Measurements from ENCODE around the gene MLYCD.
"Not testable (repeated sequence)": the region's sequence is repeated elsewhere in the genome, so short reads cannot be mapped to it uniquely, and the experiment has no call there.

Gene MLYCD

DNA sequence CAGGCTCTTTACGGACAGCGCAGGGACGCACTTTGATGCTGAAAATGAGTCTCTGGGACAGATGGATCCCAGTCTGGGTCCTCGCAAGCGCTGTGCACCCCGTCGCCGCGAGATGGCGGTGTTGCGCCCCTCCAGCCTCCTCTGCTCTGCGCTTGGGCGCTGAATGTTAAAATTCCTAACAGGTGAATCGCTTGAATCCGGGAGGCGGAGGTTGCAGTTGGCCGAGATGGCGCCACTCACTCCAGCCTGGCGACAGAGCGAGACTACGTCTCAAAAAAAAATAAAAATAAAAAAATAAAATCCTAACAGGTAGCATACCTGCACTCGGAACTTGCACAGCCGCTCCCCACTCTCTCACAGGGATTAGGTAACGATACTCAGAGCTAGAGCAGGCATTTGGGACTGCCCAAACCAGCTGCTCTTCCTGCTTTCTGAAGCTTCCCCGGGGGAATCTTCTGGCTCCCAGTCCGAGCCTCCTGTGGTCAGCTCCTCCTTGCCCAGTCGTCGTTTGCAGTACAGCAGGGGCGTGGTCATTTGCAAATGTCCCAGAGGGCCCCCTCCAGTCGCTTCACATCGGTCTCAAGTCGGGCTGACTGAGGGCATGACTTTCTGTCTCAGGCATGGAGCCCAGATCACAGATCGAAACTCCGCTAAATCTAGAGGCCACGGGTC is 27.9 kb downstream of the MLYCD start:
- peak; percentile 16 for DNase-seq

DNA sequence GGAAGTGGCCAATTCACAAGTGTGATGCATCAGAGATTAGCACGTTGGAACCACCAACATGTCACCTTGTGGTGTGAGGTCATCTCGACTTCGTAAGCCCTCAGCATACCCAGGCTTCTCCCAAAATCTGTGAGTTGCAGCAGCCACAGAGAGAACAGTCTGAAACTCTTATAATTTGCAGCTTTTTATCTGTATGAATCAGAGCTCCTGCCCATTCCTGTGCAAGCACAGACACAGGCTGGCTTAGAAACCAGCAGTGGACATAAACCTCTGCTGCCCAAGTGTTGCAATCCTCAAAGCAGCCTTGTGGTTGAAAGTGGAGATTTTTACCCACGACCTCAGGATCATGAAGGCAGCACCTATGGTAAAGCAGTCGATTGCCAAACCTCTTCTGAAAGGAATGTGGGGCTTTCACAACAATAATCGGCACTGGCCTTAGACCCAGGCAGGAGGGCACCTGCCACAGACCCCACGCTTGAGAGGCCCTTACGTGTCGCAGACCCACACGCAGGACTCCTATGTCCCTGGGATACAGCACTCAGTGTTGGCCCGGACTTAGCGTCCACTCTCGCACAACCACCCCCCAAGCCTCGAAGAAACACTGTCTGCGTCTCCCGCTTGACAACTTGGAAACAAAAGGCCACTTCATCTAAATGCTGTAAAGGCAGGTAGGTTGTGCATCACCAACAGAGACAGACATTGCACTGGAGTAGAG is 29.6 kb downstream of the MLYCD start:
- DNase-seq, result no peak

DNA sequence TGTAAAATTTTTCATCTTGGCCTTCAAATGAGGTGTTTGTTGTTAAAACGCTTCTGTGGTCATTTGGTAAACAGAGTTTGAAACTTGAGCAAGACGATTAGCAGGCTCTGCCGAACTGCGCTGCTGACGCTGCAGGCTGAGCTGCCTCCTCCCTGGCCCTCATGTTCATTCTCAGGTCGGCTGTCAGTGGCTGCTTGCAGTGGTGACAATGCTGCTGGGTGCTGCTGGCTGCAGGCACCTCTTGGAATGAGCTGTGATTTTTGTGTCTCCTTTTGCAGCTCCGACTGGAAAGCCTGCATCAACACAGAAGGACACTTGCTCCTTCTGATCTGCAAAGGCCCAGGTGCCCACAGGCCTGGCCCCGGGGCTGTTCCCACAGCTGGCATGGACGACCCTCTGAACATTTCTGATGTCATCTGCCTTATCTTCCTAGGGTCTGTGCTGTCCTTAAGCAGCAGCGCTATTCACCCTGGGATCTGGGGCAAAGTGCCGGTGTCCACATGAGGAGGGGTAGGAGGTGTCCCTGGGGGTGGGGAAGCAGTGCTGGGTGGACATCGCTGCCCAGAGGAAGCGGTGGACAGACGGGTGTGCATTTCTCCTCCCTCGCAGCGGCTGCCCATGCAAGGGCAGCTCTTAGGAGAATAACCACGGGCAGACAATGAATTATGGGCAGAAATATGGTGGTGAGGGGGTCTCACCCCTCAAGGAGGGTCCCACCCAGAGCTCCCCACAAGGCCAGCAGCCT is 31.1 kb downstream of the MLYCD start:
- DNase-seq, result no peak

DNA sequence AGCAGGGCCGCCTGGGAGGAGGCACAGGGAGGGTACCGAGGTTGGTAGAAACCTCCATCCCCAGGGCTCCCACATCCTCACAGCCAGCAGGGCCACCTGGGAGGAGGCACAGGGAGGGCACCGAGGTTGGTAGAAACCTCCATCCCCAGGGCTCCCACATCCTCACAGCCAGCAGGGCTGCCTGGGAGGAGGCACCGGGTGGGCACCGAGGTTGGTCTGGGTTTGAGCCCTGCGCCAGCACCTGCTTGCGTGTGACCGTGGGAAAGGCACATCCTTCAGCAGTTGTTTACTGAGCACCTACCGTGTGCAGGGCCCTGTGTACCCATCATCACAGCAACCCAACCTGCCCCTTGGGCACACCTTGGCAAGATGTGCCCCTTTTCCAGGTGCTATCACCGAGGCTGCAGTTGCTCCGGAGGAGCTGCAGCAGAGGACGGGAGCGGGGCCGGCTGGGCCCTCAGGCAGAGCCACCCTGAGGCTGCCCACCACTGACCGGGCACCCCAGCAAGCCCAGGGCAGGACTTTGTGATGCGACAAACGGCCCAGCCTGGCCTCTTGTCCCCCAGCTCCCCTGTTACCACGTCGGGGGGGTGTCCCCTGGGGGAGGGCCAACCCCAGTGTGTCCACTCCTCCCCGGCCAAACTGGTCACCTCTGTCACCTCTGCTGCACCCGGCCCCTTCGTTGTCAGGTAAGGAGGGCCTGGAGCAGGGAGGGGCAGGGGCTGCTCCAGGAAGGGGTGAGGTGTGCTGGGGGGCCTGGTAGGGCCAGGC is 32.0 kb downstream of the MLYCD start:
- no peak for DNase-seq

DNA sequence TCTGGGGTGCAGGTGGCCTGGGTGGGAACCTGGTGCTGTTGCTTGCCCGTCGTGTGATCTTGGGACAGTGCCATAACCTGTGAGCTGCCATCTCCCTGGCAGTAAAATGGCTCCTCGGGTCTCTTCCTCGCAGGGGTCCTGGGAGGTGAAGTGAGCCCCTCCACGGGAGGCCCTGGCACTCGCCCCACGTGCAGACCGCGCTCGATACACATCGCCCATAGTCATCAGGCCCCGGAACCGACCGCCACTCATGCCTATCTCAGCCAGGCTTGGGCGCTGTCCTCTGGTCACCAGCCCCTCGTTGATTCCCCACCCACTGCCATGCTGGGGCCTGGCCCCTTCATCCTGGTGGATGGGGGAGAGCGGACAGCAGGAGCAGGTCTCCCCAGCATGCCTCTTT is 32.6 kb downstream of the MLYCD start:
- no peak for DNase-seq

DNA sequence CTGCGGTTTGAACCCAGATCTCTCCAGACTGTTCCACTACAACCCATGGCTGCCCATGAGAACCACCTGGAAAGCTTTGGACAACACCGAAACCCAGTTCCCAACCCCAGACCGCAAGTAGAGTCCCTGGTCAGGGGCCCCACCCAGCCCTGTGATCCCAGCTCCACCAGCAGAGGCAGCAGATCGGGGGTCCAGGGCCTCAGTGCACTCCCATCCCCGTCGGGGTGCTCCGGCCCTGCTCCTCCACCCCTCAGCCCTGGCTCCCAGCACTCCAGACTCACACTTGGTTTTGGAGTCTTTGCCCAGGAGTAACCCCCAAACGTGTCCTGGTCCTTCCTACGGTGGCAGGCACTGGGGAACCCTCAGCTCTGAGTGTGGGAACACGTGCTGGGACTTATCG is 33.4 kb downstream of the MLYCD start:
- DNase-seq, result no peak

DNA sequence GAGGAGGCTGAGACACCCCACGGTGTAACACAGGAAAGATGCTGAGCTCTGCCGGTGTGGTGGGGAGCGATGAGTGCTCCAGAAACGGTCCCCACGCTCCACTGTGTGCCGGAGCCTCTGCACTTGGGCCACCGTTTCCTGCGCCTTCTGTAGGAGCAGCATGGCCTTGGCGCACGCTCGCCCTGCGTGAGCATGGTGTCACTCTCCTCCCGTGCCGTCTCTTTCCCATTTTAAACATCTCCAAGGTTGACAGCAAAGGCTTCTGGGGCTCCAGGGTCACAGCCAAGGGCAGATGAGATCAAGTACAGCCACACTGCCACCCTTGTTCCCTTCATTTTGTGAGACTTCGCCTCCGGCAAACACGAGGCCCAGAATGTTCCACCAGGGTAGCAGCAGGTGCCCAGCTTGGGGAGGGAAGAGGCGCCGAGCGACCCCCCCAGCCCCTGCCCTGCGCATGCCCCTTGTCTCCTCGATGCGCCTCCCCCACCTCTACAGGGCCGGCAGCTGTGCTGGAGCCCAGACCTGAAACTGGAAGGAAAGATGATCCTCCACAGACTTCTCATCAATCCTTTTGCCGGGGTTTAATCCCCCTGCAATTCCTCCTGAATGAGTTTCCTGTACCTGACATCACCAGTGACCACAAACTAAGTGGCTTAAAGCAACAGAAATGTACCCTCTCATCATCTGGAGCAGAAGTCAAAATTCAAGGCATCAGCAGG is 34.2 kb downstream of the MLYCD start:
- DNase-seq, result no peak

DNA sequence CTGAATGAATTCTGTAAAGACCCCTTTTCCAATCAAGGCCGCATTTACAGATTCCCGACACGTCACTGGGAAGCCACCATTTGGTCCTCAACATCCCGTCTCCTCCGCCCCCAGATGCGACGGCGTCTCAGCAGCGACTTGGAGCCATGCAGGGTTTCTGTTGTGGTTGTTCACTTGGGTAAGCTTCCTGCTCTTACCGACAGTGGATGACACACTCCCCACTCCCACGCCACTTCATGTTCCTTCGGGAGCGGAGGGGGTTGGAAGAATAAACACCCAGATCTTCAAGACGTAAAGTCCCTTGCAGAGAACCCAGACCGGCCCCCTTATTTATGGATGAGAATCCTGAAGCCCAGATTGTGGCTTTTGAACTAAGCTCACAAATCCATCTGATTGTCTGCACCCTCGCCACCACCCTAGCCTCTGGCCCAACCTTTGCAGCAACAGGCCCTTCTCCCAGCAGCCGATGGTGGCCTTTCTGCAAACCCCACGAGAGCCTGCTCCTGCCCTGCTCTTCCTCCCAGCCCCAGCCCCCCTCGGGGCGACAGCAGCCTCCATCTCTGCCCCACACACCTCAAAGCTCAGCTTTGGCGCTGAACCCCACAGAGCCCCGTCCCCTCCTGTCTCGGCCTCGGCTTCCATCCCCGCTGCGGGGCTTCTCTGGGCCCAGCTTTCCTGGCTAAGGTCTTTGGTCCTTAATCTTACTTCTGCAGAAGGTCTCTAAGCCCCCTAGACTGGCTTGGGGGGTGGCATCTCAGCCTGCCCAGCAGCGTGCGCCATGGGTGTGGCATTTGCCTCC is 35.2 kb downstream of the MLYCD start:
- no peak for DNase-seq

DNA sequence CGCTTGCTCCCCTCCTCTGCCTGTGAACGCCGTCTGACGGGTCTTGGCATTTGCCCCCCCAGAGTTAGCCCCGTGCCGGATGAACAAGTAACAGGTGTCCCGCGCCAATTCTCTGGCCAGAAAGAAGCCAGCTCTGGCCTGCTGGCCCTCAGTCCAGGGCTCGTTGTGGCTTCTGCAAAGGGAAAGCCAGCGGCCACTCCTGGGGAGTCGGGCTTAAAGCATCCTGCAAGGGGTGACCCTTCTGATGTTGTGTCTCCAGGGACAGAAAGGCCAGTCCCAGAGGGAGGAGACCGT is 35.7 kb downstream of the MLYCD start:
- no peak for DNase-seq

DNA sequence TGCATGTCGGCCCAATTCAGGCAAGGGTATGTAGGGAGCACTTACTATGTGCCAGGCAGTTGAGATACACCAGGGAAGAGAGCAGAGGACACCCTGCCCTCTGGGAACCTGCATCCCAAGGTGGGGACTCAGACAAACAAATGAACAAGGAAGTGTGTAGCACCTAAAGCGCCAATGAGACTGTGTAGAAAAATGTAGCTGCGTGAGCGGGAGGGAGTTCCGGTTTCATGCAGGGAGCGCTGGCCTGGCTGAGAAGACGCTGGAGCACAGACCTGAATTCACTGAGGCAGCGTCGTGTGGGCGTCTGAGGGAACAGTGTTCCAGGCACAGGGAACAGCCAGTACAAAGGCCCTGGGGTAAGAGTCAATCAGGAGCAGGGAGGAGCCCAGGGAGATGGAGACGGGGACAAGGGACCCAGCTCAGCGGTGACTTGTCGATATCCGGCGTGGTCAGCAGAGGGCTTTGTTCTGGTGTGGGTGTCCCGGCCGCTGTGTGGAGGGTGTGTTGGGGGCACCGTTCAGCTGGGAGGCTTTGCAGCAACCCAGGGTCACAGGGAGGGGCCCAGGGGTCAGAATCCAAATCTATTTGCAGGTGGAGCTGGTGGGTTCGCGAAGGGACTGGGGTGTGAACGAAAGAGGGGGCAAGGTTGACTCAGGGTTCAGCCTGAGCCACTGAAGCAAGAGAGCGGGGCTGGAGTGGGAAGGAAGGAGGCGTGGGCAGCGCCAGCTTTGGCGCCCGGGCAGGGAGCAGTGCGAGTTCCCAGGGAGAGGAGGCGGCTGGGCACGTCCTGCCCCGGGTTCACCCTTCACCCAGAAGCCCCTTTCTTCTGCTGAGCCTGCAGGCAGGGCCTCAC is 36.3 kb downstream of the MLYCD start:
- no peak for DNase-seq

DNA sequence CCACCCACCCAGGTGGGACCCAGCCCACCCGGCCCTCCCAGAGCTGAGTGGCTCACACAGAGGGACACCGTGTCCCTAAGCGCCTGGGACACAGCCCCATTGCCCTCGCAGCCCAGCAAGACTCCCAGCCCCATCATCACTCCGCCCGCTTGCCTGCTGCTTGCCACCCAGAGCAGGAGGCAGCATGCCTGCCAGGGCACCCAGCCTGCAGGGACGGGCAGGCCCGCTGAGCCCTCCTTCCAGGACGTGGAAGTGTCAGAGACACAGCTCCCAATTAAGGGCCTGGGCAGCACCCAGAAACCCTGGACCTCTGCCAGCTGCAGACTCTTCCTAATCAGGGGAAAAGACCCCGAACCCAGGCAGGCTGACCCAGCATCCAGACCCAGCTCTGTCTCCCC is 36.9 kb downstream of the MLYCD start:
- DNase-seq, result no peak

DNA sequence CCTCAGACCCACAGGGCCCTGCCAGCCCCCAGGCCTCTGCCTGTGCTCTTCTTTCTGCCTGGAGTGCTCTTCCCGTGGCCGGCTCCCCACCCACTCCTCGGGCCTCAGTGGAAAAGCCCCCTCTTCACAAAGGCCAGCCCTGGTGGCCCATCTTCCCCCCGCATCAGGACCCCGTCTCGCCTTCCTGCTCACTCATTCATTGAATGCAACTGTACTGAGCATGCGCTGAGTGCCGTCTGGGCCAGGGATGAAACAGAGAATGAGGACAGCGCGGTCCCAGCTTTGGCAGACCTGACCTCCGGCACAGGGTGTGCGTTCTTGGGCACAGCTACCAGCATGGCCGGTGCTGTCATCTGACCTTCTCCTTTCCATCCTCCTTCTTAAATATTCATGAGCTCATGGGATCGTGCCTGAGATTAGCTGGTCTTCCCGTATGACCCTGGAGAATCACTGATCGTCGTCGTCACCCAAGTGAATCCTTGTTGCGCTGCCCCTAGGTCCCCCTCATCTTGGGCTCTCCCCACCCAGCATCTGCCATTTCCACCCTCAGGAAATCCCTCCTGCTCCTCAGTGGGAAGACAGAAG is 37.8 kb downstream of the MLYCD start:
- no peak for DNase-seq

DNA sequence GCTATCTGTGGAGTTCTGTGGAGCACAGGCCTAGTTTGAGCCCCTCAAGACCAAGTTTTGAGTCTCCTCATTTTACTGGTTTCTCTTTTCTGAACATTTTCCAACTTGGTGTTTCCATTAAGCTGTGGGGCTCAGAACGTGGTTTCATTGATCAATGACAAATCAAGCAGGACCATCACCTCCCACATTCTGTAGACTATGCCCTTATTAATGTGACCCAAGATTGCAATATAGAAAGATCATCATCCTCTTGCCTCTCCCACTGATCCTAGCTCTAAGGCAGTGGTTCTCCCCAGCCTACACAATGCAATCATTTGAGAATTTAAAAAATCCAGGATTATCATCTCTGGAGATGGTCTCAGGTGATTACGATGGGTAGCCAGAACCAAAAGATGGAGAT is 38.4 kb downstream of the MLYCD start:
- no peak for DNase-seq

DNA sequence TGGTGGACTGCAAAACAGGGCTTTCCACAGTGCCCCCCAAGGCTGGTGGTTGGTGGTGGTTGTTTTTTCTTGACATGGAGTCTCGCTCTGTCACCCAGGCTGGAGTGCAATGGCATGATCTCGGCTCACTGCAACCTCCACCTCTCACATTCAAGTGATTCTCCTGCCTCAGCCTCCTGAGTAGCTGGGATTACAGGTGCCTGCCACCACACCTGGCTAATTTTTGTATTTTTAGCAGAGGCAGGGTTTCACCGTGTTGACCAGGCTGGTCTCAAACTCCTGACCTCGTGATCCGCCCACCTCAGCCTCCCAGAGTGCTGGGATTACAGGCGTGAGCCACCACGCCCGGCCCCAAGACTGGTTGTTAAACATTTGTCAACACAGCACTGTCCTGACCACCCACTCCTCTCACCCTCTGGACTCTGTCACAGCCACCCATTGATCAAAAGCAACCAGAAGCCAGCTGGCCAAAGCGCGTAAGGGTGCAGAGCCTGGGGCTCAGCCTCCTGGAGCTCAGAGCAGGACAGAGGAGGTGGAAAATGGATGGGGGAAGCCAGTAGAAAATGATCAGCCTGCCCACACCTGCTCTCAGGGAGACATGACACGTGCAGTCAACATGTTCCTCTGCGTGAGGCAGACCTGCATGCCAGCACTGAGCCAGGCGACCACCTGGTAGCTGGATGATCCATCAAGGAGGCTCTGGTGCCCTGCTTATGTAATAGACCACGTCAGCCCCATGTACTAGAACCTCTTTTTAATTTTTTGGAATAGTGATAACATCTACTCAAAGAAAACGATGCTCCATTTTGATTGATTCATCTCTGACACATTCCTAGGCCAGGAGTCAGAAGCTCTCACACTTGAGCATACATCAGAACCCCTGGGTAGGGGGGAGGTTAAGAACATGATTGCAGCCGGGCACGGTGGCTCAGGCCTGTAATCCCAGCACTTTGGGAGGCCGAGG is 39.3 kb downstream of the MLYCD start:
- DNase-seq, result no peak

DNA sequence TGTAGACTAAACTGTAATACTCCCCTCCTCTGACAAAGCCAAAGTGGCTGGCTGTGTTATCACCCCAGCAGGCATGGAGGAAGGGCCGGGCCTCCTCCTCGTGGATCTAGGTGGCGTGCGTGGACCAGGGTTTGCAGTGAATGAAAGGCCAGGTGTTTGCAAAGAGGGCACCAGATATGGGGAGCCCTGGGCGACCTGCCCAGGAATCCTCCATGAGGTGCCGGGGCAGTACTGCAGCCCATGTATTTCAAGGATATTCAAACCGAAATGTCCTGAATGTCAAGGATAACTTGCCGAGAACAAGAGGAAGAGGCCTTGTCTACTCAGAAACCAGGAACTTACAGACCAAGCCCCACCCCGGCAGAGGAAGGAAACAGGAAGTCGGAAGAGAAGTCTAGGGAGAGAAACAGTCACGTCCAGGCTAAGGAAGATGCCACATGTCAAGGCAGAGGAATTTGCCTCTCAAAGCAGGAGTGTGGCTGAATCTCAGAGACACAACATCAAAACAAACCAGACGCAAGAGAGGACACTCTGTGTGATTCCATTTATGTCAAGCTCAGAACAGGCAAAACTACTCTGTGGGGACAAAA is 40.4 kb downstream of the MLYCD start:
- DNase-seq, result no peak

DNA sequence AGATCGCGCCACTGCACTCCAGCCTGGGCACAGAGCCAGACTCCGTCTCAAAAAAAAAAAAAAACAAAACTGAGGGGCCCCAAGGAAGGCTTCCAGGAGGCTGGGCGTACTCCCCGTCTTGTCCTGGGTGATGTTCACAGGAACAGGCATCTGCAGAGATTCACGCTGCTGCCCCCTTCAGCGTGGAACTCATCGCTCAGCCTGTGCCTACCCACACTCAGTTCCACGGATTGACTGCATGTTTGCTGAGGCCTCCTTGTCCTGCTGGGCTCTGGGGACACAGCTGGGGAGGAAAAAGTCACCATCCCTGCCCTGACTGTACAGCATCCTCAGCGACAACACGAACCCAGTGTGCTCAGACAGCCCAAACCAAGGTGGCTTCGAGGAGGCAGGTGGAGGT is 41.2 kb downstream of the MLYCD start:
- DNase-seq, result no peak

DNA sequence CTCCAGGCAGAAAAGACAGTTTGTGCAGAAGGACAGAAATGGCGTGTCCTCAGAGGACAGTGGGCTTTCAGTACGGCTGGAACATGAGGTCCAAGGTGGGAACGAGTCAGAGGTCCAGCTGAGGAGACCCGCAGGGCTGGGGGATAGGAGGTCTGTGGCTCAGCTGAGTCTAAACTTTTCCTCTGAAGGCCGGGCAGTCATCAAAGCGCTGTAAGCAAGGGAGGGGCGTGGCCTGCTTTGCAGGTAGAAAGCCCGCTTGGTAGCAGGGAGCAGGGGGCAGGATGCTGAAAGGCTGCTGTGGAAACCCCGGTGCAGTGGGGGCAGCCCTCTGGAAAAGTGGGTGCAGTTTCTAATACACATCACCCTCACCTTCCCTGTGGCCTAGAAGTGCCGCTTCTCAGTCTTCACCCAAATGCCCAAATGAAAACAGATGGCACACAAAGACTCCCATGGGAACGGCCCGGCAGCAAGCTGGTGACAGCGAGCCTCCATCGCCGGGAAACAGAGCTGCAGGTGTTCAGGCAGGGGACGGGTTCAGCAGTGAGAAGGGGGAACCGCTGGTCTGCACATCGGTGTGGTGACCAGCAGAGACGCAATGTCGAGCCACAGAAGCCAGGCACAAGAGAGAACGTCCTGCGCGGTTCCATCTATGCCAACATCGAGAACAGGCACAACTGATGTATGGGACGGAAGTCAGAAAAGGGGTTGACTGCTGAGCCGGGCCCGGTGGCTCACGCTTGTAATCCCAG is 41.9 kb downstream of the MLYCD start:
- DNase-seq, result no peak

DNA sequence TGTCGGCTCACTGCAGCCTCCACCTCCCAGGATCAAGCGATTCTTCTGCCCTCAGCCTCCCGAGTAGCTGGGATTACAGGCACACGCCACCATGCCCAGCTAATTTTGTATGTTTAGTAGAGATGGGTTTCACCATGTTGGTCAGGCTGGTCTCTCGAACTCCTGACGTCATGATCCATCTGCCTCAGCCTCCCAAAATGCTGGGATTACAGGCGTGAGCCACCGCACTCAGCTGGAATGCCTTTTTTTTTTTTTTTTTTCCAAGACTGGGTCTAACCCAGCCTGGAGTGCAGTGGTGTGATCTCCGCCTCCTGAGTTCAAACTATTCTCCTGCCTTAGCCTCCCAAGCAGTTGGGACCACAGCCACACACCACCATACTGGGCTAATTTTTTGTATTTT is 42.6 kb downstream of the MLYCD start:
- not testable (repeated sequence) for DNase-seq

Measured in NCI-H1092 (cell line).